Gastrocnemius medialis (tissue), 4 donors: Measurements from ENCODE around the gene NELFB.

Experiments
- POLR2A ChIP-seq, 2 donors: fragments of 450-650 bp; IDR thresholded peaks; one replicate each; pipeline ENCODE4 v1.6.1; 2017; ENCODE audit warnings: antibody characterized with exemption in 2 of 2, mild to moderate bottlenecking in 2 of 2, moderate library complexity in 2 of 2
- TF ChIP-seq, protein P1 (sequence below), 5 experiments: fragments of 450-650 bp in 3 of 5; fragments of 200-600 bp in 2 of 5; sonication (generic) in 2 of 5; IDR thresholded peaks in 4 of 5; conservative IDR thresholded peaks in 1 of 5; 1 replicate in 4 of 5; 2 replicates in 1 of 5; pipeline ENCODE4 v1.5.1; 2016 to 2019; ENCODE audit warnings: antibody characterized with exemption in 5 of 5, mild to moderate bottlenecking in 3 of 5, moderate library complexity in 3 of 5

DNA sequence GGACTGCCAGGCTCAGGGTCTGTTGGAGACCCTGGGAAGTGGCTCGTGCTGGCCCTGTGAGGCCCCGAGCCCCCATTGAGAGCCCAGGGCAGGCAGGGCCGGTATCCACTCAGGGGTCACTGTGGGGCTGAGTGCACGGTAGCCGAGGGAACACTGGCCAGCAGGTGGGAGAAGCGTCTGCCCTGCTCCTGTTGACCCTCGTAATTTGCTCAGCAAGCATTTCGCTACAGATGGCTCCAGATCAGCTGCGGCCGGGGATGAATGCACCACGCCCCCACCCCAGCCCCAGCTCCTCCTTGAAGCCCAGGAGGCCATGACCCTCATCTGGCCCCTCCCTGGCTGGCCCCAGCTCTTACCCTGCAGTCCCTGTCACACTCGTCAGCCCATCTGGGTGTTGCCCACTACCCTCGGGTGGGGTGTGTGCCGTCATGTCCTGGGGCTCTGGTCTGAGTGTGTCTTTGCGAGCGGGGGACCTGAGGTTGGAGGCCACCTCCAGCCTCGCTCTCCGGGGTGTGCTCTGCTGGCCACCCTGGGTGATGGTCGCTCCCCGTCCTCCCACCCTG lies 53.0 kb downstream of the NELFB start:
- TF ChIP-seq, protein P1, sequence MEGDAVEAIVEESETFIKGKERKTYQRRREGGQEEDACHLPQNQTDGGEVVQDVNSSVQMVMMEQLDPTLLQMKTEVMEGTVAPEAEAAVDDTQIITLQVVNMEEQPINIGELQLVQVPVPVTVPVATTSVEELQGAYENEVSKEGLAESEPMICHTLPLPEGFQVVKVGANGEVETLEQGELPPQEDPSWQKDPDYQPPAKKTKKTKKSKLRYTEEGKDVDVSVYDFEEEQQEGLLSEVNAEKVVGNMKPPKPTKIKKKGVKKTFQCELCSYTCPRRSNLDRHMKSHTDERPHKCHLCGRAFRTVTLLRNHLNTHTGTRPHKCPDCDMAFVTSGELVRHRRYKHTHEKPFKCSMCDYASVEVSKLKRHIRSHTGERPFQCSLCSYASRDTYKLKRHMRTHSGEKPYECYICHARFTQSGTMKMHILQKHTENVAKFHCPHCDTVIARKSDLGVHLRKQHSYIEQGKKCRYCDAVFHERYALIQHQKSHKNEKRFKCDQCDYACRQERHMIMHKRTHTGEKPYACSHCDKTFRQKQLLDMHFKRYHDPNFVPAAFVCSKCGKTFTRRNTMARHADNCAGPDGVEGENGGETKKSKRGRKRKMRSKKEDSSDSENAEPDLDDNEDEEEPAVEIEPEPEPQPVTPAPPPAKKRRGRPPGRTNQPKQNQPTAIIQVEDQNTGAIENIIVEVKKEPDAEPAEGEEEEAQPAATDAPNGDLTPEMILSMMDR (IDR thresholded peaks at IDR 0.05 in 4 of 5, conservative IDR thresholded peaks at IDR 0.05 in 1 of 5) = no peak
- TF ChIP-seq POLR2A (IDR thresholded peaks at IDR 0.05) = no peak
